GM12878 (cell line): Measurements from ENCODE around the gene SUPT4H1. TPM values are rescaled to one million over a fixed set of nuclear protein-coding genes. Genes with fewer than 3 reads are reported as not detected.

Experiments
- ATAC-seq: fragments of 200-7000 bp; cut with Tn5 transposase; 3 replicates; pipeline ENCODE4 v1.9.1; 2020; ENCODE audit warnings: mild to moderate bottlenecking, moderate library complexity
- BruUV-seq: library from RNA; stranded (reverse); fragments of 400-500 nt; replicated peaks from 2 replicates; lab custom pipeline; 2021; lab: Mats Ljungman, UMichigan
- CTCF ChIA-PET: fragments of 300-600 bp; sonication (Branson Sonifier 250); formaldehyde crosslinking; extraction: SDS; loops from one replicate; lab custom pipeline; 2021; ENCODE audit warnings: inconsistent platforms; lab: Yijun Ruan, JAX
- POLR2A ChIA-PET: fragments of 350-600 bp; formaldehyde crosslinking; extraction: SDS; loops from one replicate; lab custom pipeline; 2021; ENCODE audit warnings: inconsistent platforms; lab: Charles Lee
- RAD21 ChIA-PET: fragments of 300-600 bp; sonication (Branson Sonifier 250); formaldehyde crosslinking; loops from one replicate; lab custom pipeline; 2023; ENCODE audit warnings: antibody characterized with exemption; ENCODE audit not compliant: unreplicated experiment; lab: Charles Lee
- SMC1A ChIA-PET: fragments of 300-600 bp; sonication (Branson Sonifier 250); formaldehyde crosslinking; loops from one replicate; lab custom pipeline; 2023; ENCODE audit not compliant: unreplicated experiment, uncharacterized antibody; lab: Charles Lee
- DNase-seq: peaks from one replicate; pipeline ENCODE4 v3.0.0-alpha.2; 2011; ENCODE audit warnings: low read depth, low spot score
- FAIRE-seq: peaks from 3 replicates; lab custom pipeline; 2011; peaks lifted over from hg19 to GRCh38; lab: Jason Lieb, UNC
- H2AFZ ChIP-seq: 2 replicates; pipeline ENCODE4 v1.6.0; 2011; ENCODE audit warnings: low read depth, low read length, control low read depth; ENCODE audit not compliant: control insufficient read depth
- H3K27ac ChIP-seq: 2 replicates; pipeline ENCODE4 v1.5.1; 2011; ENCODE audit warnings: control low read depth; ENCODE audit not compliant: control insufficient read depth, insufficient read depth
- H3K27me3 ChIP-seq, 2 experiments: replicated peaks in 1 of 2; 2 replicates each; pipeline versions ENCODE4 v1.6.0 to v1.6.1; 2011; ENCODE audit warnings: low read length in 1 of 2; ENCODE audit not compliant: control insufficient read depth in 2 of 2, insufficient read depth in 2 of 2
- H3K36me3 ChIP-seq, 2 experiments: 2 replicates each; pipeline ENCODE4 v1.5.1; 2011; ENCODE audit warnings: low read length in 1 of 2; ENCODE audit not compliant: control insufficient read depth in 2 of 2, insufficient read depth in 2 of 2
- H3K4me1 ChIP-seq: 2 replicates; pipeline ENCODE4 v1.6.1; 2011; ENCODE audit warnings: mild to moderate bottlenecking, low read length, moderate library complexity, mixed read lengths; ENCODE audit not compliant: control insufficient read depth, insufficient read depth
- H3K4me2 ChIP-seq: 2 replicates; pipeline ENCODE4 v1.6.0; 2011; ENCODE audit warnings: control low read depth; ENCODE audit not compliant: control insufficient read depth, insufficient read depth
- H3K4me3 ChIP-seq: fragments of 200-600 bp; sonication (generic); 2 replicates; pipeline ENCODE4 v1.5.1; 2016
- H3K79me2 ChIP-seq: 2 replicates; pipeline ENCODE4 v1.6.0; 2011; ENCODE audit warnings: low read length; ENCODE audit not compliant: control insufficient read depth, insufficient read depth
- H3K9ac ChIP-seq: 2 replicates; pipeline ENCODE4 v1.8.0; 2011; ENCODE audit warnings: low read length, control low read depth, mixed read lengths; ENCODE audit not compliant: control insufficient read depth, insufficient read depth
- H3K9me3 ChIP-seq: replicated peaks from 3 replicates; pipeline ENCODE4 v1.5.1; 2011; ENCODE audit warnings: mild to moderate bottlenecking, low read length; ENCODE audit not compliant: control insufficient read depth, insufficient read depth
- H4K20me1 ChIP-seq: 2 replicates; pipeline ENCODE4 v1.6.0; 2011; ENCODE audit not compliant: control insufficient read depth, insufficient read depth
- ATF3 ChIP-seq: IDR thresholded peaks from 2 replicates; pipeline ENCODE4 v1.6.1; 2011; ENCODE audit warnings: low read depth, mild to moderate bottlenecking, low read length, moderate library complexity, borderline replicate concordance; ENCODE audit errors: extremely low read depth
- BCL3 ChIP-seq: IDR thresholded peaks from 2 replicates; pipeline ENCODE4 v1.6.1; 2011; ENCODE audit warnings: borderline replicate concordance, low read depth, mild to moderate bottlenecking, moderate library complexity, low read length; ENCODE audit not compliant: insufficient read depth, poor library complexity, severe bottlenecking
- FOS ChIP-seq: IDR thresholded peaks from 3 replicates; pipeline ENCODE4 v1.6.1; 2011; ENCODE audit warnings: borderline replicate concordance; ENCODE audit not compliant: insufficient read length; ENCODE audit errors: extremely low read depth
- HDAC6 ChIP-seq: fragments of 200-600 bp; sonication (generic); IDR thresholded peaks from one replicate; pipeline ENCODE4 v1.8.0; 2017; ENCODE audit warnings: antibody characterized with exemption; ENCODE audit not compliant: unreplicated experiment
- IKZF1 ChIP-seq: fragments of 450-650 bp; conservative IDR thresholded peaks from 2 replicates; pipeline ENCODE4 v1.6.1; 2017; ENCODE audit warnings: antibody characterized with exemption, mild to moderate bottlenecking
- KLF5 ChIP-seq: fragments of 450-650 bp; IDR thresholded peaks from 2 replicates; pipeline ENCODE4 v1.6.1; 2014; ENCODE audit warnings: mild to moderate bottlenecking; ENCODE audit not compliant: partially characterized antibody
- NRF1 ChIP-seq: conservative IDR thresholded peaks from 2 replicates; pipeline ENCODE4 v1.6.1; 2011; ENCODE audit warnings: mild to moderate bottlenecking, low read depth, low read length, improper control_type of control experiment
- RELB ChIP-seq: fragments of 450-650 bp; IDR thresholded peaks from 2 replicates; pipeline ENCODE4 v1.6.1; 2017; ENCODE audit warnings: low read depth, mild to moderate bottlenecking, moderate library complexity
- RUNX3 ChIP-seq: IDR thresholded peaks from 2 replicates; pipeline ENCODE4 v1.6.1; 2012; ENCODE audit warnings: low read length, inconsistent platforms
- TAF1 ChIP-seq: IDR thresholded peaks from 2 replicates; pipeline ENCODE4 v1.6.1; 2011; ENCODE audit warnings: mild to moderate bottlenecking, low read depth, low read length, borderline replicate concordance
- ZNF274 ChIP-seq: IDR thresholded peaks from one replicate; pipeline ENCODE4 v1.8.0; 2011; ENCODE audit not compliant: insufficient read length, insufficient read depth
- WGBS: methylation state at CpG from one replicate; pipeline ENCODE4 v1.1.6; 2016; ENCODE audit warnings: low lambda C conversion rate; ENCODE audit not compliant: insufficient replicate concordance, insufficient coverage; ENCODE audit errors: missing lambda C conversion rate; 5-methylcytosine and 5-hydroxymethylcytosine counted together
- in situ Hi-C: fragments of 300-500 bp; cut with MboI; formaldehyde crosslinking; loops from 9 replicates; pipeline ENCODE4 v1.14.3; 2018; ENCODE audit warnings: mixed read lengths
- intact Hi-C: fragments of 100-400 bp; cut with micrococcal nuclease; formaldehyde crosslinking; loops from one replicate; pipeline ENCODE4 v1.14.2; 2022; ENCODE audit not compliant: unreplicated experiment
- polyA plus RNA-seq, 11 experiments: library from polyadenylated mRNA; depleted of rRNA in 4 of 11; unstranded in 6 of 11; stranded (reverse) in 5 of 11; fragments of >200 nt; fragmentation: Nextera tagmentation in 4 of 11; fragmentation: Illumina TruSeq in 1 of 11; extraction: Ambion mirVana in 4 of 11; extraction: Trizol in 1 of 11; gene quantifications; 1 replicate in 1 of 11; 2 replicates in 10 of 11; pipeline versions ENCODE4 v1.2.1 to v1.2.3, GENCODE V29; 2011 to 2016; ENCODE audit warnings: inconsistent platforms in 2 of 11, missing spikeins in 2 of 11, low read depth in 1 of 11
- total RNA-seq, 4 experiments: library from RNA; depleted of rRNA in 3 of 4; stranded (reverse); fragments of >200 nt in 3 of 4; fragmentation: Illumina TruSeq in 1 of 4; extraction: Trizol in 1 of 4; gene quantifications; 2 replicates each; pipeline versions ENCODE4 v1.2.1 to v1.2.3, GENCODE V29; 2013 to 2021

The SUPT4H1 gene
- total and polyA plus RNA-seq, 10 of the 15 experiments (the other 5 are each of a cell fraction or from before 2014, with no cell fraction given), result 83.8 to 293 (median 128) TPM

- FAIRE-seq, result no peak
Observed at GRCh38 chr17:58356231-58356630, 4.2 kb upstream of the SUPT4H1 start.

More at GRCh38 chr17:58356231-58356630, 4.2 kb upstream of the SUPT4H1 start:
- in situ Hi-C loops (no loop called here), intact Hi-C loops (no loop called here)
- ChIA-PET POLR2A (interaction anchor here (0.6 to 6.5 kb wide), 4 partner anchors 23 to 1459 kb away, joined by 3 to 64 read pairs (median 6); partner anchors contain the start of gene RNF43), RAD21 (interaction anchor here (0.9 to 3.0 kb wide), 4 partner anchors 18 to 61 kb away, joined by 4 to 16 read pairs (median 4); partner anchors contain the start of gene RNF43), SMC1A (interaction anchor here (0.9 to 7.2 kb wide), 5 partner anchors 13 to 71 kb away, joined by 3 to 91 read pairs (median 3); partner anchors contain the start of gene RNF43), CTCF (interaction anchor here (3.7 kb wide), 2 partner anchors 39 to 61 kb away, joined by 13 to 19 read pairs; partner anchors contain the start of gene RNF43)
- H3K4me1 ChIP-seq, result peaks cover 5% of the 10 kb centered on the region
- DNase-seq (no peak), ATAC-seq (no peak)
- peaks cover 0 to 24% of the 10 kb centered on the region in 2 experiments; a peak in 3 of 4 replicates for H3K36me3 ChIP-seq
- no peak overlapping the region for H3K9ac ChIP-seq
- no peaks in the 10 kb centered on the region for H3K9me3 ChIP-seq
- no peak overlapping the region for H2AFZ ChIP-seq
- no peak overlapping the region for H3K4me2 ChIP-seq
- no peaks in the 10 kb centered on the region for H3K27me3 ChIP-seq
- peaks cover 17% of the 10 kb centered on the region for H3K79me2 ChIP-seq
- TF ChIP-seq KLF5 (no peak), FOS (no peak), ZNF274 (no peak), NRF1 (no peak), RUNX3 (no peak), RELB (no peak), IKZF1 (no peak), ATF3 (no peak), BCL3 (no peak), HDAC6 (no peak), TAF1 (no peak)
- BruUV-seq, result no TSS peak
- H3K27ac ChIP-seq, result no peak overlapping the region
- WGBS, result 88% methylated on average over 1 of the region's 1 CpG
- no peaks in the 10 kb centered on the region for H4K20me1 ChIP-seq
- no peak overlapping the region for H3K4me3 ChIP-seq
